ENCODE results near the gene REXO4. TPM values are rescaled to one million over a fixed set of nuclear protein-coding genes. Genes with fewer than 3 reads are reported as not detected.

Gene REXO4
- total RNA-seq, 2 experiments from 2014 or later = 21.2 to 24.1 TPM

DNA sequence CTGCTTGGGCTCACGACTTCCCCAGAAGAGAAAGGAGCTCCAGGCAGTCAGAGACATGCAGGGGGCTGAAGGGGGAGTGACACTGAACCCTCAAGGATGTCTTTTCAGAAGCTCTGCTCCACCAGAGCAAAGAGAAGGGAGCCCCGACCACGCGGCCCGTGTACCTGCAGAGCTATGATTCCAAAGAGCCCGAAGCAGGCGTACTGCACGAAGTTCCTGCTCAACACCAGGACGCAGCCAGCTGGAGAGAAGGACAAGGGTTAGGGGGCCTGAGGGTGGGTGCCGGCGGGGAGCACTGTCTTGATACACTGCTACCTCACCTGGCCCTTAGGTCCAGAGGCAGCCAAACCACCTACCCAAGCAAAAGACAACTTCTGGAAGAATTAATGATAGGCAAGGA lies 51.4 kb downstream of the REXO4 start:
- Mint-ChIP-seq H3K9me3 (no peaks in the 10 kb centered on the region), H3K4me1 (peaks cover 43% of the 10 kb centered on the region), H3K27ac (no peak overlapping the region), H3K27me3 (no peaks in the 10 kb centered on the region), H3K4me3 (no peak overlapping the region), H3K36me3 (ENCODE audit: low read depth) (peaks cover 66% of the 10 kb centered on the region)
- DNase-seq = no peak
- POLR2A ChIA-PET = no interaction called here
- CTCF ChIA-PET = interaction anchor here (1.3 to 1.5 kb wide), 2 partner anchors 10 to 36 kb away, joined by 6 read pairs; partner anchors contain the start of genes SURF1 and SURF2

DNA sequence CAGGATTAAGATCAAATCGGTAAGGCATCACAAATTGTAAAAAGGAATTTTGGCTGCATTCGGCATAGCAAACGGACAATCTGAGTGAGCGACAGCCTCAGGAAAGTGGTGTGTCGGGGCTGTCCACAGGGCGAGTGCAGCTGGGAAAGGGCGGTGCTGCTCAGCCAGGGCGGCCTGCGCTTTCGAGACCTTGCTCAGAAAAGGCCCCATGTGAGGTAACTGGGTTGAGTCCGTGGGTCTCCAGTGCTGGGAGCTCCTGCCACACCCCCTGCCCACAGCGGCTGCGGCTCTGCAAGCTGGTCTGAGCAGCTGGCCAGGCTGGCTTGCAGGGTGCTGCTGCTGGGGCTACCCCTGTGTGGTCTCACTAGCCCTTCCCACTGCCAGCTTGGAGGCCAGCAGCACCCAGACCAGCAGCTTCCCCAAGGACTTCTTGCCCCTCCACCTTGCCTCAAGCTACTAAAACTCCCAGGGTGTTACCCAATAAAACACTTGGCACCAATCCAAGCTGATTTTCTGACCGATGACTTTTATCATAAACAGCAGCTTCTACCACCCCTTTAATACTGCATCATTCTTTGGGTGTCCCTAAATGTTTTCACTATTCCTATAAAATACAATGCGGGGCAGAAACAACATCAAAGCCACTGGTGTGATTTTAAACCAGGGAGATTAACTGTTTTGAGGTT lies 55.3 kb downstream of the REXO4 start:
- peaks cover 55% of the 10 kb centered on the region for H3K36me3 Mint-ChIP-seq (ENCODE audit: low read depth)
- POLR2A ChIA-PET = no interaction called here

DNA sequence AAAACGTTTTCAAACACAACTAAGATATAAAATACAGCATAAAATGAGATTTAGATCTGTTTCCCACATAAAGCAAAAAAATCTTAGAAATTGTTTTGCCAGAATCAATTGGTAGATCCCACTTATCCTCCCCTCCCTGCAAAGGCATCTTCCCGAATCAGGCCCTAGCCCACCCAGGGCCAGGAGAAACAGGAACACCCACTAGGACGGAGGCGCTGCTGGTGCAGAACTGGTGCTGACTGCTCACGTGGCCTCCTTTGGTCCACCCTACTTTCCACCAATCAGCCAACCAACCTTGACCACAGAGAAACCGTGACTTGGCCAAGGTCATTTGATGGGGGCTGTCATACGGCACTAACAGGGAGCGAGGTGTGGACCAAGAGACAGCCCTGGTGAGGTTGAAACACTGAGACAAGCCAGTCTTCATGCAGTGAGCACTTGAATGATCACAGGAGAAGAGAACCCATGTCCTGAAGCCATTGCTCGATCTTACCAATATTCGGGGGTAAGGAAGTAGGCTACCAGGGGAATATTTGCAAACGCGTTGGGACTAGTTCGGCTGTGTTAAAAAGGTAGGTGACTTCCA lies 56.2 kb downstream of the REXO4 start:
- POLR2A ChIA-PET = no interaction called here
- Mint-ChIP-seq H3K9me3 (no peaks in the 10 kb centered on the region), H3K36me3 (ENCODE audit: low read depth) (peaks cover 53% of the 10 kb centered on the region), H3K4me1 (peaks cover 33% of the 10 kb centered on the region), H3K27me3 (no peaks in the 10 kb centered on the region), H3K27ac (no peak overlapping the region), H3K4me3 (no peak overlapping the region)
- CTCF ChIA-PET = interaction anchor here (0.6 to 1.2 kb wide), 4 partner anchors 10 to 24 kb away, joined by 3 to 4 read pairs (median 3); partner anchors contain the start of genes MED22 and RPL7A
- DNase-seq = no peak

More for the DNA sequence above, 55.3 kb downstream of the REXO4 start:
- no peaks in the 10 kb centered on the region for H3K9me3 Mint-ChIP-seq
- H3K27me3 Mint-ChIP-seq = no peaks in the 10 kb centered on the region
- no peak for DNase-seq
- no peak overlapping the region for H3K27ac Mint-ChIP-seq
- H3K4me1 Mint-ChIP-seq = peaks cover 30% of the 10 kb centered on the region
- CTCF ChIA-PET = interaction anchor here (0.8 to 1.0 kb wide), 3 partner anchors 9 to 176 kb away, joined by 3 read pairs; no protein-coding TSS in a partner anchor
- no peak overlapping the region for H3K4me3 Mint-ChIP-seq

DNA sequence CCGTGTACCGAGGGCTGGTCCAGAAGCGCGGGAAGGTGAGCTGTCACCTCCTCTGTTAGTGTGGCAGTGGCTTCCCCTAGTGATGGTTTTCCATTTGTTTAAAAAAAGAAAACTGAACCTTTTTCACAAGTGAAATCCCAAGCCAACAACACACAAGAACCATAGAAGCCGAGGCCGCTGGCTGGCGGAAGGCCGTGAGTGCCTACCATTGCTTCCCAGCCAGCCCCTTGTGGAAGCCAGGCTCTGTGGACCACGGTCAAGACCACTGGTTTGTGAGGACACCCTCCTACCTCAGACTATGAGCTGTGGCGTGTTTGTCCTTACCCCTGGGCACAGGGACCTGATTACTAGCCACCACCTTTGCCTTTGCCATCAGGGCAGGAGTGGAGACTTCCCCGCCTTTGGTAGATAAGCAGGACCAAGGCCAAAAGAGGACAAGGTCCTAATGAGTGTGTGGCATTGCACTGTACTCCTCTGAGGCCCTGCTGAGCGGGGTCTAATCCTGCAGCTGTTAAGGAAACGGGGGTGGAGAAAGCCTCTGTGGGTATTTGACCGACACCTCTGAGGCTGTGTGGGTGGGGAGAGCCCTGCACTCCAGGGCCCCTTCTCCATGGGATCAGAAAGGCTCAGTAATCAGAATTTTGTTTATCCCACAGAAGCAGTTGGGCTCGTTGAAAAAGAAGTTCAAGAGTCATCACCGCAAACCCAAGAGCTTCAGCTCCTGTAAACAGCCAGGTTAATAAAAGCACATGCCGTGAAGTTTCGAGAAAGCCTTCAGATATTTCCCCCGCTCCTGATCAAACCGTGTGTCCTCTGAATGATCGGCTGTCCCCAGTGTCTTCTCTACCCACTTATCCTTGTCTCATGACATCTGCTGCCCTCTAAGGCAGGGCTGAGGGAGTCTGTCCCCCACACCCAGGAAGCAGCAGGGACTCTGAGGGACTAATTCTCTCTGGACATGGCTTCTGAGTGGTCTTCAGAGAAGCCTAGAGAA lies 57.1 kb downstream of the REXO4 start:
- peak overlapping the region; percentile 42 for H3K27ac Mint-ChIP-seq
- no peak overlapping the region for H3K4me3 Mint-ChIP-seq
- ChIA-PET POLR2A (no interaction called here), CTCF (interaction anchor here (0.6 to 1.2 kb wide), 5 partner anchors 9 to 25 kb away, joined by 3 to 4 read pairs (median 3); partner anchors contain the start of genes MED22 and RPL7A)
- no peaks in the 10 kb centered on the region for H3K27me3 Mint-ChIP-seq
- H3K4me1 Mint-ChIP-seq = peaks cover 32% of the 10 kb centered on the region
- no peak for DNase-seq
- no peaks in the 10 kb centered on the region for H3K9me3 Mint-ChIP-seq
- H3K36me3 Mint-ChIP-seq (ENCODE audit: low read depth) = peaks cover 47% of the 10 kb centered on the region

DNA sequence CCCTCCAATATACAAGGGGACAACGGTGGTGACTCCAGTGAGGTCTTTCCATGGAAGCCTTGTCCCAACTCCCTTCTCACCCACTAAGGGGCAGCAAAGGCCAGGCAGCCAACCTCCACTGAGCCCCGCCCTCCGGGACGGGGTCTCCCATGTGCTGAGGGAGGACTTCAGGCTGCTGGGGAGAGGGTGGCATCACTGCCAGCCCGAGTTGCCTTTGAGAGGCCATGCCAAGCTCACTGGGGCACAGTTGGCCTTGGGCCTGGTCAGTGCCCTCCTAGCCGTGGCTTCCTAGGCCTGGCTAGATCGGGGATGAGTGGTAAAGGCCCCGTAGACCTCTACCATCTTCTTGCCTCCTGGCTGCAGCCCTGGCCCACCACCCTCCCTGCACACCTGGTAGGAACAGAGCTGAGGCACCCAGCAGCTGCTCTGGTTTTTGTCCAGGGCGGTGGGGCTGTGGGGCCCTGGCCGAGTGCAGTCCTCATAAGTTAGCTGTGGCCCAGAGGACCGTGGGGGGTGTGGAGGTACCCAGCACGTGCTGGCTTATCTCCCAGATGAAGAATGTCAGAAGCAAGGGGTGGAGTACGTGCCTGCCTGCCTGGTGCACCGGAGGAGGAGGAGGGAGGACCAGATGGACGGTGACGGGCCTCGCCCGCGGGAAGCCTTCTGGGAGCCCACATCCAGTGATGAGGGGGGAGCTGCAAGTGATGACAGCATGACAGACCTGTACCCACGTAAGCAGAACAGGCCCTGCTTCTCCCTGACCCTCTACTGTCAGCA lies 58.2 kb downstream of the REXO4 start:
- ChIA-PET POLR2A (interaction anchor here (1.0 kb wide), 1 partner anchor 12 kb away, joined by 3 read pairs; the partner anchor contains the start of genes MED22 and RPL7A), CTCF (interaction anchor here (0.8 to 1.6 kb wide), 4 partner anchors 10 to 17 kb away, joined by 3 to 8 read pairs (median 3); no protein-coding TSS in a partner anchor)
- Mint-ChIP-seq H3K27me3 (no peaks in the 10 kb centered on the region), H3K9me3 (no peaks in the 10 kb centered on the region), H3K36me3 (ENCODE audit: low read depth) (peaks cover 38% of the 10 kb centered on the region), H3K4me1 (peaks cover 42% of the 10 kb centered on the region), H3K4me3 (no peak overlapping the region), H3K27ac (peak overlapping the region; percentile 52)
- DNase-seq = no peak

DNA sequence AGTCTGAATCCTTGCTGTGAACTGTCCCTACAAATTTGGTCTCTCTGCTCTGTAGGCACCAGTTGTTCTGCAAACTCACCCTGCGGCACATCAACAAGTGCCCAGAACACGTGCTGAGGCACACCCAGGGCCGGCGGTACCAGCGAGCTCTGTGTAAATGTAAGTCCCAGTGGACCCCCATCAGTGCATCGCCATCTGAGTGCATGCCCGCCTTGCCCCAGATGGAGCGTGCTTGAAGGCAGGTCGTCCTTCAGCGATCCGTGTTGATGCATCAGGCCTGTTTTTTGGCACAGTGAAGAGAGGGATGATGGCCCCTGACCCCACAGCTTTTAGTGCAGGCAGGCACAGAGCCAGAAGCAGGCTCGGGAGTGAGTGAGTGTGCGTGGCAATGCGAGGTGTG lies 60.2 kb downstream of the REXO4 start:
- peaks cover 30% of the 10 kb centered on the region for H3K36me3 Mint-ChIP-seq (ENCODE audit: low read depth)

GRCh38 chr9:133356391-133357091 lies 61.3 kb downstream of the REXO4 start, which contains the start of the genes SURF1 and SURF2:
SURF1 (minus strand) TSS chr9:133356487; CDS start chr9:133356453, 34 bp downstream.
SURF2 (plus strand) TSS chr9:133356550; CDS start chr9:133356593, 43 bp downstream.
- peak; percentile 92 for DNase-seq
- H3K36me3 Mint-ChIP-seq (ENCODE audit: low read depth) = peaks cover 32% of the 10 kb centered on the region
- no peaks in the 10 kb centered on the region for H3K27me3 Mint-ChIP-seq
- POLR2A ChIA-PET = interaction anchor here (1.1 to 2.5 kb wide), 2 partner anchors 9 to 14 kb away, joined by 4 to 7 read pairs; partner anchors contain the start of genes MED22 and RPL7A
- CTCF ChIA-PET = interaction anchor here (1.0 to 2.3 kb wide), 7 partner anchors 8 to 171 kb away, joined by 3 to 11 read pairs (median 5); partner anchors contain the start of genes MED22, RPL7A and STKLD1
- peak within 1 kb of the TSS; percentile 88 for H3K27ac Mint-ChIP-seq
- H3K4me1 Mint-ChIP-seq = peaks cover 50% of the 10 kb centered on the region
- no peaks in the 10 kb centered on the region for H3K9me3 Mint-ChIP-seq
- H3K4me3 Mint-ChIP-seq = peak within 1 kb of the TSS; percentile 85

More for the DNA sequence above, 60.2 kb downstream of the REXO4 start:
- DNase-seq = no peak
- Mint-ChIP-seq H3K4me1 (peaks cover 46% of the 10 kb centered on the region), H3K27ac (no peak overlapping the region), H3K9me3 (no peaks in the 10 kb centered on the region), H3K4me3 (peak overlapping the region; percentile 85), H3K27me3 (no peaks in the 10 kb centered on the region)
- ChIA-PET CTCF (interaction anchor here (0.6 to 2.3 kb wide), 7 partner anchors 9 to 446 kb away, joined by 3 to 11 read pairs (median 5); partner anchors contain the start of genes MED22, RPL7A and STKLD1), POLR2A (interaction anchor here (1.1 to 2.5 kb wide), 2 partner anchors 10 to 13 kb away, joined by 4 to 7 read pairs; partner anchors contain the start of genes MED22 and RPL7A)

Other genes starting within 250 kb of the REXO4 start
- gene OBP2B, start 208.8 kb downstream of the REXO4 start, total RNA-seq = not detected
- gene ABO, start 142.8 kb downstream of the REXO4 start, total RNA-seq = under 1 TPM; 0.27 to 0.56 TPM
- gene SURF6, start 81.8 kb downstream of the REXO4 start, total RNA-seq = 10 to 100 TPM; 14.2 to 17.3 TPM
- 10 to 100 TPM; 25.6 to 27.2 TPM for gene MED22, start 69.9 kb downstream of the REXO4 start, total RNA-seq
- 1,000 to 10,000 TPM; 1,880 to 1,928 TPM for gene RPL7A, start 69.8 kb downstream of the REXO4 start, total RNA-seq
- 10 to 100 TPM; 39.4 to 48.9 TPM for gene SURF1, start 61.5 kb downstream of the REXO4 start, total RNA-seq
- 10 to 100 TPM; 14.8 to 16.0 TPM for gene SURF2, start 61.5 kb downstream of the REXO4 start, total RNA-seq
- gene SURF4, start 42.0 kb downstream of the REXO4 start, total RNA-seq = 100 to 1,000 TPM; 147 to 164 TPM
- 1 to 10 TPM in 1 of 2 experiments, under 1 TPM in 1; 0.65 to 2.0 TPM for gene STKLD1, start 41.6 kb downstream of the REXO4 start, total RNA-seq
- 1 to 10 TPM; 2.3 to 3.0 TPM for gene ADAMTS13, start 4.4 kb upstream of the REXO4 start, total RNA-seq
- 1 to 10 TPM in 1 of 2 experiments, under 1 TPM in 1; 0.75 to 1.3 TPM for gene CACFD1, start 42.0 kb upstream of the REXO4 start, total RNA-seq
- gene SLC2A6, start 61.1 kb upstream of the REXO4 start, total RNA-seq = 1 to 10 TPM; 1.6 to 2.0 TPM
- gene MYMK, start 106.9 kb upstream of the REXO4 start, total RNA-seq = not detected
- gene ADAMTSL2, start 116.7 kb upstream of the REXO4 start, total RNA-seq = not detected
- not detected for gene FAM163B, start 191.4 kb upstream of the REXO4 start, total RNA-seq
- gene DBH, start 218.4 kb upstream of the REXO4 start, total RNA-seq = not detected

Measured in activated CD4-positive, alpha-beta T cell treated with anti-CD3 and anti-CD28 coated beads, Interleukin-2, amount 10 ng/mL, durations not matched to agents 7 days and 5 days (primary cell).